GM12873 (cell line): ENCODE measurements around the gene CAPZA1.

Experiments used
- TF ChIP-seq, protein P1 (sequence below): IDR thresholded peaks from 2 replicates; pipeline ENCODE4 v1.5.1; 2012; ENCODE audit warnings: low read depth, mild to moderate bottlenecking, moderate library complexity, low read length, control low read depth; ENCODE audit not compliant: insufficient read depth; ENCODE audit errors: missing control alignments

CAPZA1 gene

DNA sequence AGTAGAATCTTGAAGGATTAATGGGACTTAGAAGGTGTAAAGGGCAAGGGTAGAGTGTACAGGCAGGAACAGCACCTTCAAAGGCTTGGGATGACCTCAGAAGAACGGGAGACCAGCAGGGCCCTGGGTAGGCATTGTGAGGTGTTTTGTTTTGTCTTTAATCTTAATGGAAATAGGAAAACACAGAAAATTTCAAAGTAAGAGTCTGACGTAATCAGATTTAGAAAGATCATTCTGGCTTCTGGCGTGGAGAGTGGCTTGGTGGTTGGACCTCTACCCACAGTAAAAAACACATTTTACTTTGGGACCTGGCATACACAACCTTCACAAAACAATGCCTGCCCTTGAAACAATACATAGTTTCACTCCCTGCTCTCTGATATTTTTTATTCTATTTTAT is 59.0 kb downstream of the CAPZA1 start:
- TF ChIP-seq, protein P1, sequence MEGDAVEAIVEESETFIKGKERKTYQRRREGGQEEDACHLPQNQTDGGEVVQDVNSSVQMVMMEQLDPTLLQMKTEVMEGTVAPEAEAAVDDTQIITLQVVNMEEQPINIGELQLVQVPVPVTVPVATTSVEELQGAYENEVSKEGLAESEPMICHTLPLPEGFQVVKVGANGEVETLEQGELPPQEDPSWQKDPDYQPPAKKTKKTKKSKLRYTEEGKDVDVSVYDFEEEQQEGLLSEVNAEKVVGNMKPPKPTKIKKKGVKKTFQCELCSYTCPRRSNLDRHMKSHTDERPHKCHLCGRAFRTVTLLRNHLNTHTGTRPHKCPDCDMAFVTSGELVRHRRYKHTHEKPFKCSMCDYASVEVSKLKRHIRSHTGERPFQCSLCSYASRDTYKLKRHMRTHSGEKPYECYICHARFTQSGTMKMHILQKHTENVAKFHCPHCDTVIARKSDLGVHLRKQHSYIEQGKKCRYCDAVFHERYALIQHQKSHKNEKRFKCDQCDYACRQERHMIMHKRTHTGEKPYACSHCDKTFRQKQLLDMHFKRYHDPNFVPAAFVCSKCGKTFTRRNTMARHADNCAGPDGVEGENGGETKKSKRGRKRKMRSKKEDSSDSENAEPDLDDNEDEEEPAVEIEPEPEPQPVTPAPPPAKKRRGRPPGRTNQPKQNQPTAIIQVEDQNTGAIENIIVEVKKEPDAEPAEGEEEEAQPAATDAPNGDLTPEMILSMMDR, result no peak

DNA sequence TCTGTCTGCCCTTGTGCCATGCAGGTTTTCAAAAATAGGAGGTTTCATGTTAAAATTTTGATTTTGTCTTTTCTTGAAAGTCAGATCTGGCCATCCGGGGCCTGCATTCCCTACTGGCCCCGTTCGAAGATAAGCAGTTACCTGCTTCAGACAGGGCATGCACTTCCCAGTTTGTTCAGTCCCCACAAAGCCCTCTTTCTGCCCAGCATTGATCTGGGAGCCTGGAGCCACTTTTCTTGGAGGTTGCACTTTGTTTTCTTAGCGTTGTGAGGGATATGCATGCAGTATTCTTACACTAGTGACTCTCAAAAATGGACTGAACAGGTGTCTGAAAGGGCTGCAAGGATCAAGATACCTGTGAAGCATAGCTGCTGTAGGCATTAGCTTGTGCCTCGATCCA is 66.3 kb downstream of the CAPZA1 start:
- TF ChIP-seq, protein P1, result no peak

DNA sequence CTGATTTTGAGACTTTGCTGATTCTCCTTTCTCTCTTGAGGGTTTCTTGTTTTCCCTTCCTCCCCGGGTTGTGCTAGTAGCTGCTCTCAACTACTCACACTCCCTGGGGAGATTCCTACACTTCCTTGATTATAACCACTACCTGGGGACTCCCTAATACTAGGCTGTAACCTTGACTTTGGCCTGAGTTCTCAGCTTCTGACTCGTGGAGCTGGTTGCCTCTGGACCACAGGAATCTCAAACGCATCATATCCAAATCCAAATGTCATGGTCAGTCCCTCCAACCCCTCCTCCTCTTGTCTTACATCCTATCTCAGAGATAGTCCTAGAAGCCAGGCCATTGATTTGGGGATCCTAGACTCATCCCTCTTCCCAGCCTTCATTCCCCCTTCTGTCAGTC is 66.8 kb downstream of the CAPZA1 start:
- TF ChIP-seq, protein P1, result no peak

DNA sequence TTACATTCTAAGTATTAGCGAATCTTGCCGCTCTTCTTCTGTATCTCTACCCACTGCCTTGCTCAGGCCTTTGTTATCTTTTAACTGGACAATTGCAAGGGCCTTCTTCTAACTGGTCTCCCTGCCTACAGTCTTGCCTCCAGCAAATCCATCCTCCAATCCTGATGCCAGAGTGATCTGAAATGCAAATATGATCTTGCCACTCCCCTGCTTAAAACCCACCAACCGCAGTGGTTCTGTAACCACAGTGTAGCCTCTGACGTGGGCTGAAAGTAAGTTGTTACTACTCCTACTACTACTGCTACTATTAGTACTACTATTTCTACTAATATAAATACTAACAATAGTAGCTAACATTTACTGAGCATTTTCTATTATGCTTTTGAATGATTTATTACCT is 67.2 kb downstream of the CAPZA1 start:
- TF ChIP-seq, protein P1, result no peak

DNA sequence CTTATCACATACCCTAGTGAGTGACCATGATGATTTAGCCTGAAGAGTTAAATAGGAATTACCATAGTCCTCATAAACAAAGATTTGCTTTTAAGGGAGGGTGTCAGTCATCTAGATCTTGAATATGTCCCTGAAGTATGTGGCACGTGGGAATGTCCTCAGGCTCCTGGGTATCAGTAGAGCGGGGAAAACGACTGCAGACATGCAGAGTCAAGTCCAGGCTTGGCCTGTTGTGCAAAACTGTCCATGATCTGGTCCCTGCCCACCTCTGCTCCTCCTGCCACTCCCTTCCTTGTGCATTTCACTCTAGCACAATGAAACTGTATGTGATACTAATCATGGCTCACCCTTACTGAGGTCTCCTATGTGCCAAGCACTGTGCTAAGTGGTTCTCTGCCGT is 67.7 kb downstream of the CAPZA1 start:
- TF ChIP-seq, protein P1, result no peak

DNA sequence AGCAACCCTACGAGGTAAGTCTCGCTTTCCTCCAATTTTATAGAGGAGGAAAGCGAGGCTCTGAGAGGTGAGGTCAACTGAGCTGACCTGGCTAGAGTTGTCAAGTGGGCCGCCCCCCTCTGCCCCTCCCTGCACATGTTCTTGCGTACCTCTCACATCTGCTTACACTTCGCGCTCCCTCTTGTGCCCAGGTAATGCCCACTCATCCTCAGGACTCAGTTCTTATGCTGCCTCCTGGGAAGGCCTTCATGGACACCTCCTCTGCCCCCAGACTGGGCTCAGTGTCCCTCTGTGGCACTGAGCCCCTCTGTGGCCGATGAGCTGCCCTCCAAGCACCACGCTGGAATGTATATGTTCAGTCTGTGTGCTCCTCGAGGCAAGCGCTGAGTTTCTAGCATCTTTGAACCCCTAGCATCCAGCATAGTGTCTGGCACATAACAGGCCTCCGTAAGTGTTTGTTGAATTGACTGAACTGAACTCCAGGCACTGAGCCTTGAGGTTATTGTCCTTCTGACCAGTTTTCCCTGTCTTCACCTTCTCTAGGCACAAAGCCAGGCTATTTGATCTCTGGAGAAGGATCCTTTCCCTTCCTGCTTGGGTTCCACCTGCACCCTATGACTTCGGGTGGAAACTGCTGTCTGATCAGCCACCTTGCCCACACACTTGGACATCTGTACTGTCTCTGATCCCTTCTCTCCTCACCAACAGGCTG is 68.3 kb downstream of the CAPZA1 start:
- TF ChIP-seq, protein P1, result no peak

DNA sequence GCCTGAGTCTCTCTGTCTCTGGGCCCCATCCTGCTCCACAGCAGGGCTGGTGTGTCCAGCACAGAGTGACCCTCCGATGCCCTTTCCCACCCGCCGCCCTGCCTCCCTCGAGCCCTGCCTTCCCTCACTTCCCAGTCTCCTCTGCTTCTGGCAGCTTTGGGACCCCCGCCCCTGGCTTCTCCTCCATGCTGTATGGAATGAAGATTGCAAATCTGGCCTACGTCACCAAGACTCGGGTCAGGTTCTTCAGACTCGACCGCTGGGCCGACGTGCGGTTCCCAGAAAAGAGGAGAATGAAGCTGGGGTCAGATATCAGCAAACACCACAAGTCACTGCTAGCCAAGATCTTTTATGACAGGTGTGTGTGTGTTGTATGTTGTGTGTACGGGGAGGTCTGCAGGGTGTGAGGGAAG is 69.2 kb downstream of the CAPZA1 start:
- TF ChIP-seq, protein P1, result no peak
